CD4-positive, CD25-positive, alpha-beta regulatory T cell (primary cell): Measurements from ENCODE around the gene KCNH5. TPM values are rescaled to one million over a fixed set of nuclear protein-coding genes. Genes with fewer than 3 reads are reported as not detected.
A peak's percentile ranks its signal among the peaks of the same experiment; 100 is the strongest.
"Not testable (repeated sequence)": the region's sequence is repeated elsewhere in the genome, so short reads cannot be mapped to it uniquely, and the experiment has no call there.

Experiments used
- ATAC-seq, 2 donors: fragments of 150-1000 bp; cut with Tn5 transposase; one replicate each; pipeline ENCODE4 v1.10.0; 2021; ENCODE audit warnings: low read depth in 2 of 2, moderate number of reproducible peaks in 2 of 2, moderate library complexity in 1 of 2
- DNase-seq, 3 donors: peaks; one replicate each; pipeline versions ENCODE4 v3.0.0 to v3.0.0-alpha.2; 2012 to 2022; ENCODE audit warnings: mixed read lengths in 1 of 3
- H3K27ac ChIP-seq: one replicate; pipeline ENCODE4 v1.7.0; 2013; ENCODE audit warnings: mild to moderate bottlenecking, low read length; ENCODE audit not compliant: insufficient read depth, poor library complexity, severe bottlenecking
- H3K27me3 ChIP-seq: one replicate; pipeline ENCODE4 v1.7.0; 2013; ENCODE audit warnings: low read length; ENCODE audit not compliant: control insufficient read depth, insufficient read depth
- H3K36me3 ChIP-seq: one replicate; pipeline ENCODE4 v1.7.0; 2013; ENCODE audit warnings: mild to moderate bottlenecking, low read length, moderate library complexity; ENCODE audit not compliant: control insufficient read depth, insufficient read depth
- H3K4me1 ChIP-seq: 2 replicates; pipeline ENCODE4 v1.7.0; 2013; ENCODE audit warnings: mild to moderate bottlenecking, low read length; ENCODE audit not compliant: insufficient read depth, control insufficient read depth, poor library complexity, severe bottlenecking
- H3K4me3 ChIP-seq: one replicate; pipeline ENCODE4 v1.7.0; 2013; ENCODE audit warnings: low read depth, mild to moderate bottlenecking, low read length, moderate library complexity
- H3K9me3 ChIP-seq, 2 experiments: 1 replicate in 1 of 2; 2 replicates in 1 of 2; pipeline ENCODE4 v1.7.0; 2013; ENCODE audit warnings: low read length in 2 of 2, mild to moderate bottlenecking in 1 of 2, moderate library complexity in 1 of 2; ENCODE audit not compliant: control insufficient read depth in 2 of 2
- H3K27ac Mint-ChIP-seq, 3 donors: one replicate each; pipeline ENCODE4 v1.8.0; 2020 to 2022; ENCODE audit warnings: mild to moderate bottlenecking in 3 of 3, mixed read lengths in 3 of 3, moderate library complexity in 2 of 3
- H3K27me3 Mint-ChIP-seq: one replicate; pipeline ENCODE4 v1.8.0; 2022; ENCODE audit warnings: mild to moderate bottlenecking, mixed read lengths
- H3K36me3 Mint-ChIP-seq: one replicate; pipeline ENCODE4 v1.8.0; 2020; ENCODE audit warnings: mixed read lengths
- H3K4me1 Mint-ChIP-seq, 4 donors: one replicate each; pipeline ENCODE4 v1.8.0; 2020 to 2022; ENCODE audit warnings: mixed read lengths in 4 of 4, mild to moderate bottlenecking in 1 of 4
- H3K4me3 Mint-ChIP-seq, 4 donors: one replicate each; pipeline ENCODE4 v1.8.0; 2020 to 2022; ENCODE audit warnings: mild to moderate bottlenecking in 4 of 4, mixed read lengths in 4 of 4, moderate library complexity in 3 of 4
- H3K9me3 Mint-ChIP-seq, 7 donors: one replicate each; pipeline ENCODE4 v1.8.0; 2020 to 2022; ENCODE audit warnings: mixed read lengths in 7 of 7, mild to moderate bottlenecking in 3 of 7, moderate library complexity in 2 of 7
- polyA plus RNA-seq, 4 donors: library from polyadenylated mRNA; unstranded; fragments of 300-500 nt; fragmentation: Illumina TruSeq; gene quantifications; one replicate each; pipeline ENCODE4 v1.2.3, GENCODE V29; 2021
- total RNA-seq: library from RNA; stranded (reverse); gene quantifications from one replicate; pipeline ENCODE4 v1.2.3, GENCODE V29; 2022

KCNH5 gene
- total and polyA plus RNA-seq, 5 donors from 2014 or later = not detected

- Histone ChIP-seq H3K9me3 (no peaks in the 10 kb centered on the region), H3K27ac (no peak overlapping the region), H3K27me3 (no peaks in the 10 kb centered on the region), H3K36me3 (no peaks in the 10 kb centered on the region), H3K4me1 (no peaks in the 10 kb centered on the region), H3K4me3 (no peak overlapping the region)
- no peaks in the 10 kb centered on the region for H3K27me3 Mint-ChIP-seq
- H3K4me3 Mint-ChIP-seq = no peak overlapping the region
- H3K36me3 Mint-ChIP-seq = no peaks in the 10 kb centered on the region
- H3K9me3 Mint-ChIP-seq = peaks cover 1 to 9% (median 4%) of the 10 kb centered on the region in 7 donors
- H3K27ac Mint-ChIP-seq = no peak overlapping the region
- DNase-seq = no peak
- ATAC-seq = no peak
- no peaks in the 10 kb centered on the region for H3K4me1 Mint-ChIP-seq
Measured at GRCh38 chr14:62824086-62824485, 221.2 kb downstream of the KCNH5 start.

- no peaks in the 10 kb centered on the region for H3K36me3 Mint-ChIP-seq
- no peaks in the 10 kb centered on the region for H3K4me1 Mint-ChIP-seq
- no peak overlapping the region for H3K27ac Mint-ChIP-seq
- no peaks in the 10 kb centered on the region for H3K9me3 ChIP-seq
- H3K36me3 ChIP-seq = no peaks in the 10 kb centered on the region
- no peak overlapping the region for H3K4me3 Mint-ChIP-seq
- no peaks in the 10 kb centered on the region for H3K4me1 ChIP-seq
- H3K4me3 ChIP-seq = no peak overlapping the region
- no peaks in the 10 kb centered on the region for H3K27me3 Mint-ChIP-seq
- no peak for ATAC-seq
- no peak for DNase-seq
- H3K27me3 ChIP-seq = no peaks in the 10 kb centered on the region
- H3K27ac ChIP-seq = no peak overlapping the region
- H3K9me3 Mint-ChIP-seq = peaks cover 0 to 9% (median 6%) of the 10 kb centered on the region in 7 donors
Measured at GRCh38 chr14:62819931-62820330, 225.3 kb downstream of the KCNH5 start.

- no peaks in the 10 kb centered on the region for H3K27me3 Mint-ChIP-seq
- Histone ChIP-seq H3K4me3 (no peak overlapping the region), H3K27ac (no peak overlapping the region), H3K36me3 (no peaks in the 10 kb centered on the region), H3K4me1 (no peaks in the 10 kb centered on the region), H3K9me3 (no peaks in the 10 kb centered on the region), H3K27me3 (no peaks in the 10 kb centered on the region)
- H3K4me3 Mint-ChIP-seq = no peak overlapping the region
- H3K9me3 Mint-ChIP-seq = peaks cover 0 to 4% (median 0%) of the 10 kb centered on the region in 7 donors
- ATAC-seq (no peak), DNase-seq (no peak)
- no peaks in the 10 kb centered on the region for H3K36me3 Mint-ChIP-seq
- H3K4me1 Mint-ChIP-seq = no peaks in the 10 kb centered on the region
- H3K27ac Mint-ChIP-seq = no peak overlapping the region
Measured at GRCh38 chr14:62807636-62808035, 237.6 kb downstream of the KCNH5 start.

GRCh38 chr14:62800577-62800976, 244.7 kb downstream of the KCNH5 start:
- no peaks in the 10 kb centered on the region for H3K9me3 ChIP-seq
- no peaks in the 10 kb centered on the region for H3K36me3 Mint-ChIP-seq
- DNase-seq (no peak), ATAC-seq (no peak)
- no peaks in the 10 kb centered on the region for H3K4me1 Mint-ChIP-seq
- peaks cover 0 to 9% (median 2%) of the 10 kb centered on the region in 7 donors for H3K9me3 Mint-ChIP-seq
- no peak overlapping the region for H3K27ac ChIP-seq
- H3K4me3 Mint-ChIP-seq = no peak overlapping the region
- H3K4me3 ChIP-seq = no peak overlapping the region
- no peaks in the 10 kb centered on the region for H3K4me1 ChIP-seq
- no peaks in the 10 kb centered on the region for H3K27me3 Mint-ChIP-seq
- H3K27ac Mint-ChIP-seq = no peak overlapping the region
- no peaks in the 10 kb centered on the region for H3K27me3 ChIP-seq
- H3K36me3 ChIP-seq = no peaks in the 10 kb centered on the region

GRCh38 chr14:62796431-62796830, 248.8 kb downstream of the KCNH5 start:
- H3K9me3 Mint-ChIP-seq = peaks cover 0 to 11% (median 2%) of the 10 kb centered on the region in 7 donors
- Histone ChIP-seq H3K9me3 (no peaks in the 10 kb centered on the region), H3K4me3 (no peak overlapping the region), H3K27me3 (no peaks in the 10 kb centered on the region), H3K4me1 (no peaks in the 10 kb centered on the region), H3K27ac (no peak overlapping the region), H3K36me3 (no peaks in the 10 kb centered on the region)
- no peak overlapping the region for H3K4me3 Mint-ChIP-seq
- ATAC-seq (no peak), DNase-seq (no peak)
- H3K36me3 Mint-ChIP-seq = no peaks in the 10 kb centered on the region
- no peaks in the 10 kb centered on the region for H3K4me1 Mint-ChIP-seq
- no peaks in the 10 kb centered on the region for H3K27me3 Mint-ChIP-seq
- no peak overlapping the region for H3K27ac Mint-ChIP-seq

GRCh38 chr14:62792578-62792977, 252.7 kb downstream of the KCNH5 start:
- ATAC-seq (no peak), DNase-seq (no peak)
- Histone ChIP-seq H3K9me3 (no peaks in the 10 kb centered on the region), H3K4me1 (no peaks in the 10 kb centered on the region), H3K4me3 (no peak overlapping the region), H3K36me3 (no peaks in the 10 kb centered on the region), H3K27ac (no peak overlapping the region), H3K27me3 (no peaks in the 10 kb centered on the region)
- Mint-ChIP-seq H3K36me3 (no peaks in the 10 kb centered on the region), H3K9me3 (peaks cover 0 to 22% (median 6%) of the 10 kb centered on the region in 7 donors), H3K4me1 (no peaks in the 10 kb centered on the region), H3K4me3 (peak overlapping the region in 1 of 4 donors; percentile 58), H3K27me3 (no peaks in the 10 kb centered on the region), H3K27ac (no peak overlapping the region)

GRCh38 chr14:62781328-62781727, 263.9 kb downstream of the KCNH5 start:
- not testable (repeated sequence) for ATAC-seq, H3K4me3 Mint-ChIP-seq, H3K27me3 Mint-ChIP-seq, H3K4me3 ChIP-seq, H3K9me3 ChIP-seq, H3K36me3 Mint-ChIP-seq, DNase-seq, H3K27ac Mint-ChIP-seq, H3K27me3 ChIP-seq, H3K4me1 ChIP-seq, H3K27ac ChIP-seq, H3K4me1 Mint-ChIP-seq, H3K36me3 ChIP-seq
- peaks cover 2 to 27% (median 4%) of the 10 kb centered on the region in 7 donors for H3K9me3 Mint-ChIP-seq

- H3K36me3 Mint-ChIP-seq = no peaks in the 10 kb centered on the region
- H3K9me3 ChIP-seq = no peaks in the 10 kb centered on the region
- H3K4me1 Mint-ChIP-seq = no peaks in the 10 kb centered on the region
- H3K27ac ChIP-seq = no peak overlapping the region
- H3K4me3 Mint-ChIP-seq = no peak overlapping the region
- no peak overlapping the region for H3K4me3 ChIP-seq
- H3K27me3 ChIP-seq = no peaks in the 10 kb centered on the region
- ATAC-seq (no peak), DNase-seq (no peak)
- no peaks in the 10 kb centered on the region for H3K4me1 ChIP-seq
- no peak overlapping the region for H3K27ac Mint-ChIP-seq
- H3K9me3 Mint-ChIP-seq = peaks cover 0 to 27% (median 5%) of the 10 kb centered on the region in 7 donors
- peaks cover 5% of the 10 kb centered on the region for H3K27me3 Mint-ChIP-seq
- no peaks in the 10 kb centered on the region for H3K36me3 ChIP-seq
Measured at GRCh38 chr14:62778852-62779251, 266.4 kb downstream of the KCNH5 start.
